ENCODE measurements around the gene HIP1.
"Not testable (repeated sequence)": the region's sequence is repeated elsewhere in the genome, so short reads cannot be mapped to it uniquely, and the experiment has no call there.

GRCh38 chr7:75509033-75509432, 229.7 kb downstream of the HIP1 start:
- TF ChIP-seq EZH2 (IDR thresholded peaks at IDR 0.05; ENCODE audit: low read length, unreplicated experiment); CTCF (conservative IDR thresholded peaks at IDR 0.05; ENCODE audit: low read depth, low read length); EZH2phosphoT487 (IDR thresholded peaks at IDR 0.05; ENCODE audit: borderline replicate concordance, low read length): not testable (repeated sequence)

All from PC-3 (cell line).